Peyer's patch (tissue), 4 donors: ENCODE results near the gene KIF9. TPM values are rescaled to one million over a fixed set of nuclear protein-coding genes. Genes with fewer than 3 reads are reported as not detected.
"Not testable (repeated sequence)": the region's sequence is repeated elsewhere in the genome, so short reads cannot be mapped to it uniquely, and the experiment has no call there.

ENCODE experiments used
- DNase-seq, 3 donors: peaks; one replicate each; pipeline ENCODE4 v3.0.0-alpha.2; 2017 to 2019
- H3K27ac ChIP-seq, 4 donors: fragments of 200-600 bp; sonication (generic); one replicate each; pipeline ENCODE4 v1.5.1; 2016 to 2019
- H3K27me3 ChIP-seq, 2 donors: fragments of 200-600 bp; sonication (generic); one replicate each; pipeline ENCODE4 v1.5.1; 2019
- H3K36me3 ChIP-seq, 3 donors: fragments of 200-600 bp; sonication (generic); one replicate each; pipeline ENCODE4 v1.5.1; 2016 to 2019
- H3K4me1 ChIP-seq, 4 donors: fragments of 200-600 bp; sonication (generic); one replicate each; pipeline ENCODE4 v1.5.1; 2016 to 2019
- H3K4me3 ChIP-seq, 4 donors: fragments of 200-600 bp; sonication (generic); 1 replicate in 3 of 4; 2 replicates in 1 of 4; pipeline ENCODE4 v1.5.1; 2016 to 2019; ENCODE audit warnings: mild to moderate bottlenecking in 1 of 4
- H3K9me3 ChIP-seq, 4 donors: fragments of 200-600 bp; sonication (generic); one replicate each; pipeline ENCODE4 v1.5.1; 2016 to 2019; ENCODE audit warnings: mild to moderate bottlenecking in 1 of 4
- POLR2A ChIP-seq, 2 donors: fragments of 450-650 bp; IDR thresholded peaks; one replicate each; pipeline ENCODE4 v1.5.1; 2017; ENCODE audit warnings: antibody characterized with exemption in 2 of 2, mild to moderate bottlenecking in 2 of 2, moderate library complexity in 2 of 2
- total RNA-seq, 4 donors: library from RNA; depleted of rRNA; stranded (reverse); fragments of >200 nt; gene quantifications; one replicate each; pipeline ENCODE4 v1.1.0, GENCODE V29; 2016
- TF ChIP-seq, protein P1 (sequence below), 6 experiments: fragments of 450-650 bp in 4 of 6; fragments of 200-600 bp in 2 of 6; sonication (generic) in 1 of 6; IDR thresholded peaks; one replicate each; pipeline ENCODE4 v1.5.1; 2017 to 2019; ENCODE audit warnings: antibody characterized with exemption in 6 of 6, mild to moderate bottlenecking in 3 of 6, moderate library complexity in 1 of 6

Gene KIF9
- total RNA-seq, 4 donors from 2014 or later, result 6.9 to 44.6 (median 10.8) TPM

DNA sequence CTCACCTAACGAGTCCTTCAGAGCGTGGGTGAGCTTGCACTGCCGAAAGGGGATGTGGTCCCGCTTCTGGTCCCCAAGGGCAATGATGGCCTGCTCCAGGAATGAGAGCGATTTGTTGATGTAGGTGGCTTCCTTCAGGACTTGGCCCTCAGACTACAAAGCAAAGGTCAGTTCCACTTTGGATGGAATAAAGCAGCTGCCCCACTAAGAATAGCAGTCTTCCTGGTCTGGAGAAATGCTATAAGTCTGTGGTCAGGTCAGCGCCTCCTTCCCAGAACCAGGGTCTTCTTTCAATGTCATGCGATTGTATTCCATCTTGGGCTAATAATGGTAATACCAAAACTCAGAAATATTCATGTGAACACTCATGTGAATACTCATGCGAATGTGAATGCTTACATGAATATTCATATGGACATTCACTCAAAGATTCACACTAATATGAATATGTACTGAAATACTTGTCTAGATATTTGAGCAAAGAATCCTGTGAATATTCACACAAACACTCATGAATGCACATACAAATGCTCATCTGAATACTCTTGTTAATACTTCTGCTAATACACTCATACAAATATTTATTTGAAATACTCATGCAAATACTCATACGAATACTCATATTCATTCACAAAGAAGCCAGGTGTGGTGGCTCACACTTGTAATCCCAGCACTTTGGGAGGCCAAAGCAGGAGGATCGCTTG is 16.7 kb downstream of the KIF9 start:
- H3K27ac ChIP-seq, result no peak overlapping the region
- DNase-seq, result no peak
- no peaks in the 10 kb centered on the region for H3K9me3 ChIP-seq
- no peaks in the 10 kb centered on the region for H3K36me3 ChIP-seq
- TF ChIP-seq, protein P1, sequence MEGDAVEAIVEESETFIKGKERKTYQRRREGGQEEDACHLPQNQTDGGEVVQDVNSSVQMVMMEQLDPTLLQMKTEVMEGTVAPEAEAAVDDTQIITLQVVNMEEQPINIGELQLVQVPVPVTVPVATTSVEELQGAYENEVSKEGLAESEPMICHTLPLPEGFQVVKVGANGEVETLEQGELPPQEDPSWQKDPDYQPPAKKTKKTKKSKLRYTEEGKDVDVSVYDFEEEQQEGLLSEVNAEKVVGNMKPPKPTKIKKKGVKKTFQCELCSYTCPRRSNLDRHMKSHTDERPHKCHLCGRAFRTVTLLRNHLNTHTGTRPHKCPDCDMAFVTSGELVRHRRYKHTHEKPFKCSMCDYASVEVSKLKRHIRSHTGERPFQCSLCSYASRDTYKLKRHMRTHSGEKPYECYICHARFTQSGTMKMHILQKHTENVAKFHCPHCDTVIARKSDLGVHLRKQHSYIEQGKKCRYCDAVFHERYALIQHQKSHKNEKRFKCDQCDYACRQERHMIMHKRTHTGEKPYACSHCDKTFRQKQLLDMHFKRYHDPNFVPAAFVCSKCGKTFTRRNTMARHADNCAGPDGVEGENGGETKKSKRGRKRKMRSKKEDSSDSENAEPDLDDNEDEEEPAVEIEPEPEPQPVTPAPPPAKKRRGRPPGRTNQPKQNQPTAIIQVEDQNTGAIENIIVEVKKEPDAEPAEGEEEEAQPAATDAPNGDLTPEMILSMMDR (IDR thresholded peaks at IDR 0.05), result no peak
- no peak for TF ChIP-seq POLR2A (IDR thresholded peaks at IDR 0.05)
- H3K4me1 ChIP-seq, result no peaks in the 10 kb centered on the region
- H3K27me3 ChIP-seq, result no peaks in the 10 kb centered on the region
- H3K4me3 ChIP-seq, result no peak overlapping the region

DNA sequence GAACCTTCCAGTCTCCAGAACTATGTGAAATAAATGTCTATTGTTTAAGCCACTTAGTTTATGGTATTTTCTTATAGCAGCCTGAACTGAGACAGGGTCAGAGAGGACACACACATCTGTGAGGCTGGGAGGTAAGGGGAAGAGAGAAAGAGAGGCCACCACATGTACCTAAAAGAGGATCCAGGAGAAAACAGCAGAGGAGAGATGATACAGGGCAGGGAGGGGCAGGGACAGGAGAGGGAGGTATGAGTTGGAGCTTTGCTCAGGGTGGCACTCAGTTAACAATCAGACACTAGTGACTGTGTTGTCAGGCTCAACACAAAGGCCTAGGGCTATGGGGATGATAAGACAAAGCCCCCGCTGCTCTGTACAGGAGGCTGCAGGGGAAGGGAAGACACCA is 17.6 kb downstream of the KIF9 start:
- no peaks in the 10 kb centered on the region for H3K36me3 ChIP-seq
- no peaks in the 10 kb centered on the region for H3K27me3 ChIP-seq
- TF ChIP-seq, protein P1 (IDR thresholded peaks at IDR 0.05), result no peak
- TF ChIP-seq POLR2A (IDR thresholded peaks at IDR 0.05), result no peak
- H3K4me1 ChIP-seq, result no peaks in the 10 kb centered on the region
- no peaks in the 10 kb centered on the region for H3K9me3 ChIP-seq
- no peak overlapping the region for H3K27ac ChIP-seq
- DNase-seq, result no peak
- no peak overlapping the region for H3K4me3 ChIP-seq

DNA sequence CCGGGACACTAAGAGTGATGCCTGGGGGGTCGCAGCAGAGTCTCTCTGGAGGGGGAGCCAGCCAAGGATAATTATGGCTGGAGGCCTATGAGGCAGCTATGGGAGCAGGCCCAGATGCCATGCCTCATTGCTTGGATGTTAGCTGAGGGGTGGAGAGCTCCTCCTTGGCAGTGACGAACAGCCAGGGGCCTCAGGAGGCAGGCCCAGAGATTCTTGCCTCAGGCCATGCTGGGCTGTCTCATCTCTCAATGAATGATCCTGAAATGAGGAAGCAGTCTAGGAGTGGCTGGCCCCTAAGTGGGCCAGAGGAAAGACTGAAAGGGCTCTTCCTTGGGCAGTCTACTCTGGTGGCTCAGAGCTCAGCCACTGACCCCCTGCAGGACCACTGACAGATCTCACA is 21.3 kb downstream of the KIF9 start:
- no peaks in the 10 kb centered on the region for H3K4me1 ChIP-seq
- no peak for DNase-seq
- no peak for TF ChIP-seq POLR2A (IDR thresholded peaks at IDR 0.05)
- TF ChIP-seq, protein P1 (IDR thresholded peaks at IDR 0.05), result no peak
- no peaks in the 10 kb centered on the region for H3K9me3 ChIP-seq
- no peaks in the 10 kb centered on the region for H3K27me3 ChIP-seq
- H3K4me3 ChIP-seq, result no peak overlapping the region
- H3K36me3 ChIP-seq, result no peaks in the 10 kb centered on the region
- H3K27ac ChIP-seq, result no peak overlapping the region

DNA sequence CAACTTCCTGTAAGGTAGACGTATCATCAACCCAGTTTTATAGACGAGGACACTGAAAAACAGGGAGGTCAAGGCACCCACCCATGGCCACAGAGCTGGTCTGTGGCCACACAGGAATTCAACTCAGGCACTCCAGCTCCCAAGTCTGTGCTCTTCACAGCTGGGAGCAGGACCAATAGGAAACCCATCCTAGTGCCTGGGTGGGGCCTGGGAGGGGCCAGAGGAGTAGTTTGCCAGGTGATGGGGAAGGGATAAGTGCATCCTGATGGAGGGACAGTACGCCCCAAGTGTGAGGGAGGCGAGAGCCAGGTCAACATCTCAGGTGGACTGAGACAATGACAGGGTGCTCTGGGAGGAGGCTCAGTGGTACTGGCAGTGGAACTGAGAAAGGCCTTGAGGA is 22.0 kb downstream of the KIF9 start:
- no peak for DNase-seq
- H3K4me1 ChIP-seq, result no peaks in the 10 kb centered on the region
- TF ChIP-seq, protein P1 (IDR thresholded peaks at IDR 0.05), result no peak
- TF ChIP-seq POLR2A (IDR thresholded peaks at IDR 0.05), result no peak
- no peak overlapping the region for H3K27ac ChIP-seq
- H3K9me3 ChIP-seq, result no peaks in the 10 kb centered on the region
- no peaks in the 10 kb centered on the region for H3K36me3 ChIP-seq
- H3K4me3 ChIP-seq, result no peak overlapping the region
- H3K27me3 ChIP-seq, result no peaks in the 10 kb centered on the region

DNA sequence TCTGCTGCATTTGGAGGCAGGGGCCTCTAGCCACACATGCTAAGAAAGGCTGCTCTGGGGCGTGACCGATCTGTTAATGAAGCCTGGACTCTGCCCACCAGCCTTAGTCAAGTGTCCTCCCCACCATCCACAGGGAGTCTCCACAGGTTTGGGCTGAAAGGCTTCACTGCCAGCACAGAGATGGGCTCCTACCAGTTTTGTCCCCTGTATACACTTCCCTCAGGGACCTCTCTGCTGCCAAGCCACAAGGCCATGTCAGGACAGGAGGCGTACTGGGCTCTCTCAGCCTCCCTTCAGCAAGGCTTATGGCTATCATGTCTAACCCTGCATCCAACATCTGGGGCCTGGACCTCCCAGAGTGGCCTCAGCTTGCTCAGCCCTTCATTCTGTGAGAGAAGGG is 23.5 kb downstream of the KIF9 start:
- no peaks in the 10 kb centered on the region for H3K27me3 ChIP-seq
- H3K9me3 ChIP-seq, result no peaks in the 10 kb centered on the region
- DNase-seq, result no peak
- no peak overlapping the region for H3K4me3 ChIP-seq
- no peaks in the 10 kb centered on the region for H3K36me3 ChIP-seq
- H3K27ac ChIP-seq, result no peak overlapping the region
- TF ChIP-seq POLR2A (IDR thresholded peaks at IDR 0.05), result no peak
- TF ChIP-seq, protein P1 (IDR thresholded peaks at IDR 0.05), result no peak
- H3K4me1 ChIP-seq, result no peaks in the 10 kb centered on the region

DNA sequence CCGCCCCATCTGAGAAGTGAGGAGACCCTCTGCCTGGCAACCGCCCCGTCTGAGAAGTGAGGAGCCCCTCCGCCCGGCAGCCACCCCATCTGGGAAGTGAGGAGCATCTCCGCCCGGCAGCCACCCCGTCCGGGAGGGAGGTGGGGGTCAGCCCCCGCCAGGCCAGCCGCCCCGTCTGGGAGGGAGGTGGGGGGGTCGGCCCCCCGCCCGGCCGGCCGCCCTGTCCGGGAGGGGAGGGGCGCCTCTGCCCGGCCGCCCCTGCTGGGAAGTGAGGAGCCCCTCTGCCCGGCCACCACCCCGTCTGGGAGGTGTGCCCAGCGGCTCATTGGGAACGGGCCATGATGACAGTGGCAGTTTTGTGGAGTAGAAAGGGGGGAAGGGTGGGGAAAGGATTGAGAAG is 26.3 kb downstream of the KIF9 start:
- not testable (repeated sequence) for H3K9me3 ChIP-seq, H3K36me3 ChIP-seq, H3K4me3 ChIP-seq, H3K4me1 ChIP-seq, DNase-seq, H3K27ac ChIP-seq, H3K27me3 ChIP-seq
